Effector memory CD4-positive, alpha-beta T cell (primary cell): Measurements from ENCODE around the gene GAK.

Experiments used
- DNase-seq, 3 donors: peaks; one replicate each; pipeline ENCODE4 v3.0.0-alpha.2; 2020
- H3K27ac ChIP-seq: 2 replicates; pipeline ENCODE4 v1.7.0; 2013; ENCODE audit warnings: mild to moderate bottlenecking, low read length, moderate library complexity; ENCODE audit not compliant: insufficient read depth, poor library complexity, severe bottlenecking
- H3K27me3 ChIP-seq: replicated peaks from 2 replicates; pipeline ENCODE4 v1.7.0; 2013; ENCODE audit warnings: mild to moderate bottlenecking, low read length; ENCODE audit not compliant: insufficient read depth, control insufficient read depth, poor library complexity, severe bottlenecking
- H3K36me3 ChIP-seq: 2 replicates; pipeline ENCODE4 v1.7.0; 2013; ENCODE audit warnings: mild to moderate bottlenecking, low read length, moderate library complexity; ENCODE audit not compliant: control insufficient read depth, insufficient read depth
- H3K4me1 ChIP-seq: 2 replicates; pipeline ENCODE4 v1.7.0; 2013; ENCODE audit warnings: low read length, mild to moderate bottlenecking; ENCODE audit not compliant: control insufficient read depth, insufficient read depth, poor library complexity, severe bottlenecking
- H3K4me3 ChIP-seq: 2 replicates; pipeline ENCODE4 v1.7.0; 2013; ENCODE audit warnings: low read length, low read depth, mild to moderate bottlenecking; ENCODE audit not compliant: insufficient read depth, poor library complexity, severe bottlenecking
- H3K9me3 ChIP-seq: 2 replicates; pipeline ENCODE4 v1.7.0; 2013; ENCODE audit warnings: mild to moderate bottlenecking, low read length, moderate library complexity; ENCODE audit not compliant: control insufficient read depth

GAK gene

DNA sequence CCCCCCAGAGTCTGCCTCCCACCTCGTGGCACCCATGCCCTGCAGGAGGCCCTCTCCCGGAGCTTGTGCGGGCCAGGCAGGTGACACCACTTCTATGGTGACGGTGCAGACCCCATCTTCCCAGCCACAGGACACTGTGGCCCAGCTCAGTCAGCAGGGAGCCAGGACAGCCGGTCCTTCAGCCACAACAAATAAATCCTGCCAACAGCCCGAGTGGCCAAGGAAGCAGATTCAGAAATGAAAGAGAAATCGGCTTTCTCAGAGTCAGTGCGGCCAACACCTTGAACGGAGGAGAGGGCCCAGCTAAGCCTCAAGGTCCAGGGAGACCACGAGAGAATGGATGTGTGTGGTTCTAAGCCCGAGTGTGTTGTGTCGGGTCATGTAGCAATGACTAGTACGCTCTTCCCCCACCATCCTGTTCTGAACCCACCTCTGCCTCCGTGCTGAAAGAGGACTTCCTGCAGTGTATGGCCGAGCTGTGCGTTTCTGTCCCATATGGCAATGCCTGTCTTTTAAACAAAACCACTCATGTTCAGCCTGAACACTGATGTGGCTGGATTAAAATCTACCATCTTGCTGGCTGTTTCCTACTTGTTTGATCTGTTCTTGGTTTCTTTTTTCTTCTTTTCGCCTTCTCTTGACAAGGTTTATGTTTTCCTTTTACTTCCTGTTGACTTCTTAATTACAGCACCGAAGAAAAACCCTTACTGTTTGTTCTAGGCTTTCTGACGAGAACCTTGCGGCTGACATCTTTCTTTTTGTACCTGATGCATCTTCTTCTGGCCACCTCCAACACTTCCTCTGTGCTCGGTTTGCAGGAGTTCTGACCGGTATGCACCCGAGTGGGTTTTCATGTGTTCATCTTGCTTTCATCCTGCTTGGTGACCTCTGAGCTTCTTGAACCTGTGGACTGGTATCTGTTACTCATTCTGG, 53.1 kb downstream of the GAK start:
- Histone ChIP-seq H3K27ac (peak overlapping the region; percentile 61), H3K36me3 (peaks cover 25% of the 10 kb centered on the region)

DNA sequence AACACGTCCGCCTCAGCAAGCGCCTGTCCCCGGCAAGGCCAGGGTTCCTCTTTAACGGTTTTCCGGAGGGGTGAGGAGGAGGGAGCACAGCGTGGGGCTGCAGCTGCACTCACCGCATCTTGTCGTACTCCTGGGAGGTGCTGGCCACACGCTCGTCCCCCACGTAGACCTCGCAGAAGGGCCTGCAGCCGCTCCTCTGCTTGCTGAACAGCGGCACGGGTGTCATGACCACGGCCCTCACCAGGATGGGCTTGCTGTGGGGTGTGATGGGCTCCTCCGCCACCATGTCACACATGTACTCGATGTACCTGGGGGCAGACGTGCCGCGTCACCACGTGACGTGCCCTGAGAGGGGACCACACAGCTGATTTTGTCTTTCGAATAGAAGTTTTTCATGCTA, 54.6 kb downstream of the GAK start:
- Histone ChIP-seq H3K4me1 (peaks cover 7% of the 10 kb centered on the region), H3K4me3 (no peak overlapping the region), H3K9me3 (no peaks in the 10 kb centered on the region), H3K36me3 (peaks cover 19% of the 10 kb centered on the region), H3K27ac (no peak overlapping the region), H3K27me3 (no peaks in the 10 kb centered on the region)
- no peak for DNase-seq

More for the DNA sequence above, 53.1 kb downstream of the GAK start:
- Histone ChIP-seq H3K4me3 (peak overlapping the region; percentile 19), H3K27me3 (no peaks in the 10 kb centered on the region), H3K9me3 (no peaks in the 10 kb centered on the region), H3K4me1 (peaks cover 7% of the 10 kb centered on the region)
- DNase-seq, result no peak

DNA sequence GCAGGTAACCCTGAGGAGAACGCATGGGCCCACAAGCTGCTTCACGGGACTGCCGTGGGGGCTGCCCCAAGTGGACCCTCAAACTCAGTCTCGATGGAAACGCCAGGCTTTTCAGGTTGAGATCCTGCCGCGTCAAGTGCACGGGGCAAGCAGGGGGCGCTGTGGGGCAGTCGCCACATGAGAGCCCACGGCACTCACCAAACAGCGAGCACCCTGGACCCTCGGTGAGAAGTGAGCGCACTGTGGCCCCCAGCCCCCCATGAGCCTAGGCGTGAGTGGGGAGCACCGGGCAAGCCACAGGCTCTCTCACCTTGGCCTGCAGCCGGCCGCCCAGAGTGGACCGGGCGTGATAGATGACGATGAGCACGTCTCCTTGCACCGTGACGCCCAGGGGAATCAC, 55.3 kb downstream of the GAK start:
- no peaks in the 10 kb centered on the region for H3K9me3 ChIP-seq
- H3K27ac ChIP-seq, result no peak overlapping the region
- H3K4me3 ChIP-seq, result no peak overlapping the region
- peaks cover 7% of the 10 kb centered on the region for H3K4me1 ChIP-seq
- H3K27me3 ChIP-seq, result no peaks in the 10 kb centered on the region
- H3K36me3 ChIP-seq, result peaks cover 26% of the 10 kb centered on the region
- DNase-seq, result no peak

DNA sequence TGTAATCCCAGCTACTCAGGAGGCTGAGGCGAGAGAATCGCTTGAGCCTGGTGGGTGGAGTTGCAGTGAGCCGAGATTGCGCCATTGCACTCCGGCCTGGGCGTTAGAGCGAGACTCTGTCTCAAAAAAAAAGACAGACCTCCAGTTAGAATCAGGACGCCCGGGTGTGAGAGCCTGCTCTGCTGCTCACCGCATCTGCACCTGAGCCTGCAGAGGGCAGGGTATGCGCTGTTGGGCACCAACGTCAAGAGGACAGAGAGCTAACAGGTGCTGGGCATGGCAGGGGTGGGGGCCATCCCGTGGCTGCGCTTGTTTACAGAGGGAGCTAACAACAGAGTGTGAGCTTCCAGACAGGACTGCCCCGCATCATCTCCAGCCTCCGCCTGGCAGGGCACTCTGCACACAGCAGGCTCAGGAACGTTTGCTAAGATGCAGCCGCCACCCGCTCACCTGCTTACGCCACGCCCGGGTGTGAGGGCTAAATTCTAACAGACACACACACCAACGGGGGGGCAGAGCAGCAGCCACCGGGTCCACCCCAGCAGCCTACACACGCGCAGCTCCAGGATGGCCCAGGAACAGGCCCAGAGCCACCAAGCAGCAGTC, 56.2 kb downstream of the GAK start:
- Histone ChIP-seq H3K4me3 (no peak overlapping the region), H3K9me3 (no peaks in the 10 kb centered on the region), H3K4me1 (peaks cover 7% of the 10 kb centered on the region), H3K27me3 (no peaks in the 10 kb centered on the region), H3K27ac (no peak overlapping the region), H3K36me3 (peaks cover 30% of the 10 kb centered on the region)
- no peak for DNase-seq

DNA sequence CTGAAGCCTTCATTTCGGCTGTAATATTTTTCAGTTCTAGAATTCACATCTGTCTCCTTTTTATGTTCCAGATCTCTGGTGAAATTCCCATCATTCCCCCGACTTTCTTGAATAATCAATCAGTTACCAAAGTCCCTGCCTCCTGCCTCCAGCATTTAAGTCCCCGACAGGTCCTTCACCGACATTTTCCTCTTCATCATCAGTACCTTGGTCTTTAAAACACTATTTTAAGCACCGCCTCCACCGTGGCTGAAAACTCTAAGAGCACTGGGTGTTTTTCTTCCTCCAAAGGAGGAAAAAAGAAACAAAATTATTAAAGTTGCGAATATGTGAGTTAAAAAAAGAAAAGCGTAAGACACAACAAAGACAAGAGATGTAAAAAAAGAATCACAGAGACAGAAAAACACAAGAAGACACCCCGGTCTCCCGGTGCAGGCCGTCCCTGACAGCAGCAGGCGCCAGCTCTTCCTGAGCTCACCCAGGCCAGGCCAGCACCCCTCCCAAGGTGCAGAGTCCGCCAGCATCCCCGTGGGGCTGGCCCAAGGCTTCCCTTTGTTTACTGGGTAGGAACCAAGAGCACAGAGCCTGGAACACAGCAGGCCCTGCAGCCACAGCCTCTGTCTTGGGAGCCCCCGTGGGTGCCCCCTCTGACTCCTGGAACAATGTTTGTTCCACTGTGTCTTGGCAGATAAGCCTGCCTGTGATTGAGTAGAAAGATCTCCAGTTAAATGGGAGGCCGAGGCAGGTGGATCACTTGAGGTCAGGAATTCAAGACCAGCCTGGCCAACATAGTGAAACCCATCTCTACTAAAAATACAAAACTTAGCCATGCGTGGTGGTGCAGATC, 56.9 kb downstream of the GAK start:
- Histone ChIP-seq H3K9me3 (no peaks in the 10 kb centered on the region), H3K36me3 (peaks cover 36% of the 10 kb centered on the region), H3K4me1 (peaks cover 7% of the 10 kb centered on the region), H3K27ac (no peak overlapping the region), H3K27me3 (no peaks in the 10 kb centered on the region), H3K4me3 (no peak overlapping the region)
- no peak for DNase-seq

DNA sequence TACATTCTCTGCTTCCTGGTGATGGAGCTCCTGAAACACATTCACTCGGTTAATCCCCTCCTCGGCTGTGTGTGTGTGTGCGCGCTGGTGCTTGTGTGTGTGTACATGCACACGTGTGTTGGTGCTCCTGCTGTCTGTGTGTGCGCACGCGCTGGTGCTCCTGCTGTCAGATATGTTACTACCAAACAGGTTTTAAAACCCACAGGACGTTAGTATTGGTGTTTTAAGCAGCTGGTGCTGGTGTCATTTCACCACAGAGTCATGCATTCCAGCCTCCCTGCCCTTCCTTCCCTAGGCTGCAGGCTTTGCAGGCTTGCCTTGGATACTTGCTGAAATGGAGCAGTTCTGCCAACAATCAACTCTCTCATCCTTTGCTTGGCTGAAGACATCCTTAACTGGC, 58.1 kb downstream of the GAK start:
- Histone ChIP-seq H3K27ac (no peak overlapping the region), H3K36me3 (peaks cover 37% of the 10 kb centered on the region), H3K9me3 (no peaks in the 10 kb centered on the region), H3K27me3 (no peaks in the 10 kb centered on the region), H3K4me3 (no peak overlapping the region), H3K4me1 (peaks cover 7% of the 10 kb centered on the region)
- no peak for DNase-seq

DNA sequence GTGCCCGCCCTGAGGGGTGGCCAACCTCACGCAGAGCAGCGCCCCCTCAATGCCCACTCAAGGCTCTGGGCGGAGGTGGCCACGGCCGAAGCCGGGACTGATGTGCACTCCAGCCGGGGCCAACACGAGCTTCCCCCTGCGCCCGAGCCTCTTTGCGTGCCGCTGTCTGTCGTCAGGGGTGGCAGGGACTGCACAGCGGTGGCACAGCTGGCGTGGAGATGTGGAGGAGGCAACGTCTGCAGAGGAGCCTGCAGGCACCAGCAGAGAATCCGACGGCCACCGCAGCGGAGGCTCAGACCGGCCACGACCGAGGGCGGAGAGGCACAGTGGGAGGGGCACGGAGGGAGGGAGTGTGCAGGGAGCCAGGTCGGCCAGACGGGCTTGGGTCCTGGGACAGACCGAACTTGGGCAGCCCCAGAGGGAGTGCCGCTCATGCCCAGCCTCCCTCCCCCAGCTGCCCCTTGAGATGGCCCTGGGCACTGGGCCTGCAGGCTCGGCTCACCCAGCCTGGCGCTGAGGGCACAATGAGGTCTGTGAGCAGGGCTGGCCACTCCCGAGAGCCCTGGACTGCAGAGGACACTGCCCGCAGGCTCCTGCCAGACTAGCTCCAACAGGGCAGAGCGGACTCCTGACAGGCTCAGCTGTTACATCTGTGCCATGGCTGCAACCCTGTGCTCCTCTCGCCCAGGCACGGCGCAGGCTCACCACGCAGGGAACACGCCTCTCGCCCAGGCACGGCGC, 59.7 kb downstream of the GAK start:
- Histone ChIP-seq H3K27ac (no peak overlapping the region), H3K27me3 (no peaks in the 10 kb centered on the region), H3K4me1 (no peaks in the 10 kb centered on the region), H3K9me3 (no peaks in the 10 kb centered on the region), H3K36me3 (peaks cover 50% of the 10 kb centered on the region), H3K4me3 (no peak overlapping the region)
- DNase-seq, result no peak

DNA sequence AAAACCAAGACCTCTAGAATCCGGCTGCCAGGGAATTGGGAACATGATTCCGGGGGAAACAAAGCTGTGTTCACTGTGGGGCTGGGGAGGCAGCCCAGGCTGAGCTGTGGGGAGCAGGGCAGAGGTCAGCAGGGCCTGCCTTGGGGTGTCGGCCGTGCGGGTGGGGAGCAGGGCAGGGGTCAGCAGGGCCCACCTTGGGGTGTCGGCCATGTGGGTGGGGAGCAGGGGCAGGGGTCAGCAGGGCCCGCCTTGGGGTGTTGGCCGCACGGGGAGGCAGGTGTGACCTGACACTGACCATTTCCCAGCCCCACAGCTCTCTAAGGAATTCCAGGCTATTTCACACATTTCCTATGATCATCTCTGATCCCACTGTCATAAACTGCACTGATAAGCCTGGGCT, 60.6 kb downstream of the GAK start:
- Histone ChIP-seq H3K27ac (no peak overlapping the region), H3K9me3 (no peaks in the 10 kb centered on the region), H3K4me3 (no peak overlapping the region), H3K27me3 (no peaks in the 10 kb centered on the region), H3K36me3 (peaks cover 56% of the 10 kb centered on the region), H3K4me1 (no peaks in the 10 kb centered on the region)
- no peak for DNase-seq

DNA sequence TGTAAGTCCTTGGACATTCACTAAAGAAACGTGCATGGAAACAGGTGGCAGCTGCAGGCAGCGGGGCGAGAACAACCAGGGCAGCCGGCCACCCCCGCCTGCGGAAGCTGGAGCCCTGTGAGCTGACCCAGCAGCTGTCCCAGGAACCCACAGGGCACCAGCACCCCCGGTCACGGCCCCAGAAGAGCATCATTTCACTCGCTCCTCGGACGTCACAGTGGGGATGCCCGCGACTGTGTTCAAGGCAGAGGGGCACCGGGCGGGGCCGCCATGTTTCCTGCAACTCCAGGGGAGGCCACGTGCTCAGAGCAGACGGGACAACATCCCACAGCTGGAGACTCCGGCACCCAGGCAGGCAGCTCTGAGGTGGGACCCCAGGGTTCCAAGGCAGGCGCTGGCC, 61.2 kb downstream of the GAK start:
- no peak overlapping the region for H3K27ac ChIP-seq
- H3K27me3 ChIP-seq, result no peaks in the 10 kb centered on the region
- no peak for DNase-seq
- peaks cover 56% of the 10 kb centered on the region for H3K36me3 ChIP-seq
- no peak overlapping the region for H3K4me3 ChIP-seq
- no peaks in the 10 kb centered on the region for H3K9me3 ChIP-seq
- H3K4me1 ChIP-seq, result no peaks in the 10 kb centered on the region
